PC-9 (cell line): Measurements from ENCODE around the gene PRDM2. TPM values are rescaled to one million over a fixed set of nuclear protein-coding genes. Genes with fewer than 3 reads are reported as not detected.

Source experiments
- BruUV-seq: library from RNA; stranded (reverse); fragments of 400-500 nt; replicated peaks from 2 replicates; lab custom pipeline; 2021; lab: Mats Ljungman, UMichigan
- CTCF ChIA-PET: fragments of 300-600 bp; sonication (Branson Sonifier 250); formaldehyde crosslinking; loops from one replicate; lab custom pipeline; 2022; ENCODE audit warnings: antibody characterized with exemption; lab: Charles Lee
- POLR2A ChIA-PET: fragments of 300-600 bp; sonication (Branson Sonifier 250); formaldehyde crosslinking; loops from one replicate; lab custom pipeline; 2022; ENCODE audit warnings: antibody characterized with exemption; ENCODE audit not compliant: unreplicated experiment; lab: Charles Lee
- DNase-seq, 2 experiments: peaks; one replicate each; pipeline versions ENCODE4 v3.0.0 to v3.0.0-alpha.2; 2015 to 2022; ENCODE audit warnings: mixed read lengths in 1 of 2
- H2AFZ ChIP-seq: fragments of 200-600 bp; sonication (generic); 2 replicates; pipeline ENCODE4 v1.8.1; 2017; ENCODE audit warnings: antibody characterized with exemption
- H3F3A ChIP-seq: fragments of 200-600 bp; sonication (generic); 2 replicates; pipeline ENCODE4 v1.8.1; 2017; ENCODE audit warnings: antibody characterized with exemption, mild to moderate bottlenecking, low read depth; ENCODE audit not compliant: insufficient read depth
- H3K27ac ChIP-seq: fragments of 200-600 bp; sonication (generic); 2 replicates; pipeline ENCODE4 v1.6.1; 2016; ENCODE audit warnings: mixed run types
- H3K27me3 ChIP-seq: fragments of 200-600 bp; sonication (generic); 2 replicates; pipeline ENCODE4 v1.6.1; 2016; ENCODE audit warnings: low read depth, mixed run types; ENCODE audit not compliant: insufficient read depth
- H3K36me3 ChIP-seq: fragments of 200-600 bp; sonication (generic); 2 replicates; pipeline ENCODE4 v1.6.1; 2016; ENCODE audit warnings: low read depth, mixed run types
- H3K4me1 ChIP-seq: fragments of 200-600 bp; sonication (generic); replicated peaks from 2 replicates; pipeline ENCODE4 v1.6.1; 2016; ENCODE audit warnings: mixed run types; ENCODE audit not compliant: insufficient read depth
- H3K4me2 ChIP-seq: fragments of 200-600 bp; sonication (generic); 2 replicates; pipeline ENCODE4 v1.6.1; 2017; ENCODE audit warnings: mixed run types
- H3K4me3 ChIP-seq: fragments of 200-600 bp; sonication (generic); 2 replicates; pipeline ENCODE4 v1.6.1; 2016; ENCODE audit warnings: mixed run types
- H3K79me2 ChIP-seq: fragments of 200-600 bp; sonication (generic); 2 replicates; pipeline ENCODE4 v1.6.1; 2017; ENCODE audit warnings: low read depth, mixed run types
- H3K9me2 ChIP-seq: fragments of 200-600 bp; sonication (generic); 2 replicates; pipeline ENCODE4 v1.8.1; 2017; ENCODE audit warnings: mild to moderate bottlenecking; ENCODE audit not compliant: insufficient read depth
- H3K9me3 ChIP-seq: fragments of 200-600 bp; sonication (generic); 2 replicates; pipeline ENCODE4 v1.8.1; 2016; ENCODE audit warnings: low read depth; ENCODE audit not compliant: insufficient read depth
- H4K20me1 ChIP-seq: fragments of 200-600 bp; sonication (generic); 2 replicates; pipeline ENCODE4 v1.8.1; 2017; ENCODE audit not compliant: insufficient read depth
- EZH2 ChIP-seq: fragments of 200-600 bp; sonication (generic); IDR thresholded peaks from 2 replicates; pipeline ENCODE4 v1.8.0; 2017; ENCODE audit warnings: antibody characterized with exemption, low read depth
- intact Hi-C: fragments of 100-400 bp; cut with micrococcal nuclease; formaldehyde crosslinking; loops from one replicate; pipeline ENCODE4 v1.10.0; 2022; ENCODE audit not compliant: unreplicated experiment
- total RNA-seq: library from RNA; stranded (reverse); gene quantifications from 2 replicates; pipeline ENCODE4 v1.2.3, GENCODE V29; 2021
- TF ChIP-seq, protein P1 (sequence below): fragments of 200-600 bp; sonication (generic); conservative IDR thresholded peaks from 2 replicates; pipeline ENCODE4 v1.6.1; 2017; ENCODE audit warnings: mixed run types, antibody characterized with exemption, mild to moderate bottlenecking, moderate library complexity

Gene PRDM2
- total RNA-seq, 1 experiment from 2014 or later = 32.1 TPM

DNA sequence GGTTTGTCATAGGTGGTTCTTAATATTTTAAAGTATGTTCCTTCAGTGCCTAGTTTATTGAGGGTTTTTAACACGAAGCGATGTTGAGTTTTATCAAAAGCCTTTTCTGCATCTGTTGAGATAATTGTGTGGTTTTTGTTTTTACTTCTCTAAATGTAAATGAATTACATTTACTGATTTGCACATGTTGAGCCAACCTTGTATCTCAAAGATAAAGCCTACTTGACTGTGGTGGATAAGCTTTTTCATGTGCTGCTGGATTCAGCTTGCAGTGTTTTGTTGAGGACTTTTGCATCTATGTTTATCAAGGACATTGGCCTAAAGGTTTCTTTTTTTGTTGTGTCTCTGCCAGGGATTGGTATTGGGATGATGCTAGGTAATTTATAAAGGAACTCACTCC is 142.5 kb downstream of the PRDM2 start:
- H3K4me2 ChIP-seq = no peak overlapping the region
- CTCF ChIA-PET = no interaction called here
- intact Hi-C loops = no loop called here
- no peaks in the 10 kb centered on the region for H3K9me3 ChIP-seq
- no peaks in the 10 kb centered on the region for H4K20me1 ChIP-seq
- no TSS peak for BruUV-seq
- POLR2A ChIA-PET = no interaction called here
- no peak overlapping the region for H2AFZ ChIP-seq
- no peaks in the 10 kb centered on the region for H3K4me1 ChIP-seq
- H3K4me3 ChIP-seq = no peak overlapping the region
- H3K36me3 ChIP-seq = no peaks in the 10 kb centered on the region
- DNase-seq = no peak
- no peaks in the 10 kb centered on the region for H3F3A ChIP-seq
- no peaks in the 10 kb centered on the region for H3K79me2 ChIP-seq
- H3K9me2 ChIP-seq = no peaks in the 10 kb centered on the region
- no peaks in the 10 kb centered on the region; the same call in 1 of the 2 replicates for H3K27me3 ChIP-seq
- TF ChIP-seq EZH2 = no peak
- TF ChIP-seq, protein P1, sequence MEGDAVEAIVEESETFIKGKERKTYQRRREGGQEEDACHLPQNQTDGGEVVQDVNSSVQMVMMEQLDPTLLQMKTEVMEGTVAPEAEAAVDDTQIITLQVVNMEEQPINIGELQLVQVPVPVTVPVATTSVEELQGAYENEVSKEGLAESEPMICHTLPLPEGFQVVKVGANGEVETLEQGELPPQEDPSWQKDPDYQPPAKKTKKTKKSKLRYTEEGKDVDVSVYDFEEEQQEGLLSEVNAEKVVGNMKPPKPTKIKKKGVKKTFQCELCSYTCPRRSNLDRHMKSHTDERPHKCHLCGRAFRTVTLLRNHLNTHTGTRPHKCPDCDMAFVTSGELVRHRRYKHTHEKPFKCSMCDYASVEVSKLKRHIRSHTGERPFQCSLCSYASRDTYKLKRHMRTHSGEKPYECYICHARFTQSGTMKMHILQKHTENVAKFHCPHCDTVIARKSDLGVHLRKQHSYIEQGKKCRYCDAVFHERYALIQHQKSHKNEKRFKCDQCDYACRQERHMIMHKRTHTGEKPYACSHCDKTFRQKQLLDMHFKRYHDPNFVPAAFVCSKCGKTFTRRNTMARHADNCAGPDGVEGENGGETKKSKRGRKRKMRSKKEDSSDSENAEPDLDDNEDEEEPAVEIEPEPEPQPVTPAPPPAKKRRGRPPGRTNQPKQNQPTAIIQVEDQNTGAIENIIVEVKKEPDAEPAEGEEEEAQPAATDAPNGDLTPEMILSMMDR = no peak
- no peak overlapping the region for H3K27ac ChIP-seq

DNA sequence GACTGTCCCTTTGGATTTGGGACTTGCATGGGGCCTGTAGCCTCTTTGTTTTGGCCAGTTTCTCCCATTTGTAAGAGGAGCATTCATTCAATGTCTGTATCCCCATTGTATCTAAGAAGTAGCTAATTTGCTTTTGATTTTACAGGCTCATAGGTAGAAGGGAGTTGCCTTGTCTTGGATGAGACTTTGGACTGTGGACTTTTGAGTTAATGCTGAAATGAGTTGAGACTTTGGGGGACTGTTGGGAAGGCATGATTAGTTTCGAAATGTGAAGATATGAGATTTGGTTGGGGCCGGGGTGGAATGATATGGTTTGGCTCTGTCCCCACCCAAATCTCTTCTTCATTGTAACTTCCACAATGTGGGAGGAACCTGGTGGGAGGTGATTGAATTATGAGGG is 151.7 kb downstream of the PRDM2 start:
- no peak for DNase-seq
- Histone ChIP-seq H3K4me1 (no peaks in the 10 kb centered on the region), H3K4me2 (no peak overlapping the region), H3K27me3 (no peaks in the 10 kb centered on the region), H3K4me3 (no peak overlapping the region), H3F3A (no peaks in the 10 kb centered on the region), H3K9me2 (no peaks in the 10 kb centered on the region), H3K36me3 (no peaks in the 10 kb centered on the region), H4K20me1 (no peaks in the 10 kb centered on the region), H3K79me2 (no peaks in the 10 kb centered on the region), H3K9me3 (no peaks in the 10 kb centered on the region), H2AFZ (no peak overlapping the region), H3K27ac (no peak overlapping the region)
- no peak for TF ChIP-seq EZH2
- TF ChIP-seq, protein P1 = no peak
- POLR2A ChIA-PET = no interaction called here
- CTCF ChIA-PET = no interaction called here
- BruUV-seq = no TSS peak
- intact Hi-C loops = no loop called here

DNA sequence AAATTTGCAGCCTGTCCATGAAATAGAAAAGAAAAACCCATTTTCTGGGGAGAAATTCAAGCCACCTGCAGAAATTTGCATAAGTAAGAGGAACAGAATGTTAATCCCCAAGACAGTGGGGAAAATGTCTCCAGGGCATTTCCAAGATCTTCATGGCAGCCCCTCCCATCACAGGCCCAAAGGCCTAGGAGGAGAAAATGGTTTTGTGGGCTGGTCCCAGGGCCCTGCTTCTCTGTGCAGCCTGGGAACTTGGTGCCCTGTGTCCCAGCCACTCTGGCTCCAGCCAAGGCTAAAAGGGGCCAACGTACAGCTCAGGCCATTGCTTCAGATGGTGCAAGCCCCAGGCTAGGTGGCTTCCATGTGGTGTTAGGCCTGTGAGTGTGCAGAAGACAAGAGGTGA is 155.6 kb downstream of the PRDM2 start:
- TF ChIP-seq, protein P1 = no peak
- TF ChIP-seq EZH2 = no peak
- Histone ChIP-seq H3K4me3 (no peak overlapping the region), H2AFZ (no peak overlapping the region), H3K9me3 (no peaks in the 10 kb centered on the region), H3K9me2 (no peaks in the 10 kb centered on the region), H4K20me1 (no peaks in the 10 kb centered on the region), H3K27me3 (no peaks in the 10 kb centered on the region), H3K4me2 (no peak overlapping the region), H3K36me3 (no peaks in the 10 kb centered on the region), H3F3A (no peaks in the 10 kb centered on the region), H3K79me2 (no peaks in the 10 kb centered on the region), H3K27ac (no peak overlapping the region), H3K4me1 (no peaks in the 10 kb centered on the region)
- intact Hi-C loops = no loop called here
- ChIA-PET CTCF (no interaction called here), POLR2A (no interaction called here)
- DNase-seq = no peak
- BruUV-seq = no TSS peak
